Psoas muscle (tissue), 8 donors: Measurements from ENCODE around the gene ABCA10. TPM values are rescaled to one million over a fixed set of nuclear protein-coding genes. Genes with fewer than 3 reads are reported as not detected.
A peak's percentile ranks its signal among the peaks of the same experiment; 100 is the strongest.
"Not testable (repeated sequence)": the region's sequence is repeated elsewhere in the genome, so short reads cannot be mapped to it uniquely, and the experiment has no call there.

ENCODE experiments used
- ATAC-seq, 4 donors: fragments of 200-7000 bp; cut with Tn5 transposase; one replicate each; pipeline ENCODE4 v1.9.1; 2020; ENCODE audit warnings: moderate library complexity in 3 of 4, mild to moderate bottlenecking in 2 of 4
- DNase-seq, 2 donors: peaks; one replicate each; pipeline ENCODE4 v3.0.0-alpha.2; 2020
- H3K27ac ChIP-seq: fragments of 200-600 bp; one replicate; pipeline ENCODE4 v1.8.0; 2022
- H3K27me3 ChIP-seq, 3 donors: fragments of 200-600 bp in 1 of 3; one replicate each; pipeline versions ENCODE4 v1.6.1 to v1.8.0; 2013 to 2022; ENCODE audit warnings: low read length in 2 of 3, mild to moderate bottlenecking in 2 of 3, moderate library complexity in 1 of 3; ENCODE audit not compliant: insufficient read depth in 3 of 3
- H3K36me3 ChIP-seq, 2 donors: fragments of 200-600 bp in 1 of 2; one replicate each; pipeline versions ENCODE4 v1.6.1 to v1.8.0; 2013 to 2022; ENCODE audit warnings: low read depth in 1 of 2, mild to moderate bottlenecking in 1 of 2, moderate library complexity in 1 of 2; ENCODE audit not compliant: insufficient read depth in 1 of 2
- H3K4me1 ChIP-seq: fragments of 200-600 bp; one replicate; pipeline ENCODE4 v1.8.0; 2022
- H3K4me3 ChIP-seq: fragments of 200-600 bp; one replicate; pipeline ENCODE4 v1.8.0; 2022; ENCODE audit warnings: mild to moderate bottlenecking
- H3K9me3 ChIP-seq: fragments of 200-600 bp; one replicate; pipeline ENCODE4 v1.8.0; 2022
- CTCF ChIP-seq: fragments of 200-600 bp; IDR thresholded peaks from one replicate; pipeline ENCODE4 v1.8.0; 2022; ENCODE audit warnings: antibody characterized with exemption
- WGBS, 3 donors: extraction: QIAGEN DNeasy Blood & Tissue Kit; methylation state at CpG; one replicate each; pipeline versions ENCODE4 v1.1.6 to v1.1.7; 2013; 5-methylcytosine and 5-hydroxymethylcytosine counted together
- intact Hi-C, 2 donors: fragments of 100-400 bp; cut with DNase I; formaldehyde crosslinking; loops; one replicate each; pipeline versions ENCODE4 v1.11.0 to v1.14.2; 2022
- long read RNA-seq, 2 donors: library from polyadenylated mRNA; unstranded; transcript quantifications; one replicate each; pipeline ENCODE4 v2.0.0, GENCODE V29; 2021
- polyA plus RNA-seq, 3 donors: library from polyadenylated mRNA; stranded (reverse); fragments of 200-250 nt; gene quantifications; one replicate each; pipeline ENCODE4 v1.2.3, GENCODE V29; 2013
- total RNA-seq, 4 donors: library from RNA; stranded (reverse); fragmentation: NEBNext Ultra II Directional in 2 of 4; extraction: Animal tissue kit (Norgen Biotek cat#: 25700) in 2 of 4; gene quantifications; one replicate each; pipeline versions ENCODE4 v1.2.1 to v1.2.4, GENCODE V29; 2021 to 2023
- donor health status: healthy with polysubstance abuse.
- donor health status: DM: no; HTN: no; CAD: no; lungs with moderate emphysema.
- donor health status: Bipolar disorder and iron deficiency.
- donor health status: healthy.
- donor health status: DM: yes; HTN: yes; CAD: no.
- donor health status: DM: no; HTN: no; CAD: no.
- donor health status: DM: no; HTN: no; CAD: no.
- donor health status: DM: yes; HTN: yes; CAD: no.

Gene ABCA10
- total RNA-seq, result 1 to 10 TPM; 5.0 to 9.6 (median 5.9) TPM
- polyA plus RNA-seq, result 1 to 10 TPM; 1.4 to 4.1 (median 3.1) TPM
- long read RNA-seq, donor 1, result 0 reads
- long read RNA-seq, donor 2, partial matches to known transcripts, result 0 of 1 reads
- long read RNA-seq, donor 2, other reads (novel, unspliced or antisense), result 1 of 1 reads

- H3K9me3 ChIP-seq, result peaks cover 10% of the 10 kb centered on the region
- ATAC-seq, result no peak
- intact Hi-C loops, result no loop called here
- H3K36me3 ChIP-seq, result peaks cover 0 to 18% of the 10 kb centered on the region in 2 donors
- no peak within 1 kb of the TSS for H3K27ac ChIP-seq
- no peaks in the 10 kb centered on the region for H3K27me3 ChIP-seq
- no peak for TF ChIP-seq CTCF
- H3K4me3 ChIP-seq, result peak within 1 kb of the TSS; percentile 47
- 64 to 92% (median 82%) methylated on average over 1 of the region's 1 CpG for WGBS, 3 donors
- DNase-seq, result no peak
- H3K4me1 ChIP-seq, result no peaks in the 10 kb centered on the region
Observed at GRCh38 chr17:69228576-69228975, at the start of gene ABCA10. Gene ABCA10 (minus strand): TSS chr17:69228824. CDS start chr17:69225358, 3,466 bp downstream.

GRCh38 chr17:69276279-69276678, 47.7 kb upstream of the ABCA10 start:
- not testable (repeated sequence) for ATAC-seq

GRCh38 chr17:69275751-69276150, 47.1 kb upstream of the ABCA10 start:
- Histone ChIP-seq H3K4me1 (peaks cover 5% of the 10 kb centered on the region), H3K4me3 (no peak overlapping the region), H3K27ac (no peak overlapping the region), H3K36me3 (peaks cover 0 to 66% of the 10 kb centered on the region in 2 donors), H3K9me3 (no peaks in the 10 kb centered on the region), H3K27me3 (no peaks in the 10 kb centered on the region)
- no peak for TF ChIP-seq CTCF
- intact Hi-C loops, result no loop called here
- no peak for DNase-seq
- 96 to 98% (median 96%) methylated on average over 4 of the region's 4 CpGs for WGBS, 3 donors
- ATAC-seq, result no peak

More at GRCh38 chr17:69276279-69276678, 47.7 kb upstream of the ABCA10 start:
- intact Hi-C loops, H3K9me3 ChIP-seq, H3K27me3 ChIP-seq, DNase-seq, H3K4me1 ChIP-seq, H3K27ac ChIP-seq, H3K4me3 ChIP-seq: not testable (repeated sequence)
- 93 to 98% (median 97%) methylated on average over 4 of the region's 4 CpGs for WGBS, 3 donors
- H3K36me3 ChIP-seq, result peaks cover 0 to 68% of the 10 kb centered on the region in 2 donors

GRCh38 chr17:69271023-69271422, 42.4 kb upstream of the ABCA10 start:
- no peak overlapping the region for H3K27ac ChIP-seq
- WGBS, 3 donors, result 75 to 88% (median 80%) methylated on average over 7 of the region's 7 CpGs
- no peak for DNase-seq

More at GRCh38 chr17:69271023-69271422, 42.4 kb upstream of the ABCA10 start:
- Histone ChIP-seq H3K4me3 (no peak overlapping the region), H3K4me1 (peaks cover 23% of the 10 kb centered on the region), H3K36me3 (peaks cover 0 to 49% of the 10 kb centered on the region in 2 donors), H3K27me3 (no peaks in the 10 kb centered on the region), H3K9me3 (no peaks in the 10 kb centered on the region)
- ATAC-seq, result no peak
- no peak for TF ChIP-seq CTCF
- intact Hi-C loops, result no loop called here
